Inflammatory macrophage treated with lipopolysaccharide for 1 hour (primary cell): ENCODE measurements around the gene SVOPL.
A peak's percentile ranks its signal among the peaks of the same experiment; 100 is the strongest.

Experiments used
- DNase-seq, 2 donors: peaks; one replicate each; pipeline ENCODE4 v3.0.0-alpha.2; 2020 to 2022

Gene SVOPL

DNA sequence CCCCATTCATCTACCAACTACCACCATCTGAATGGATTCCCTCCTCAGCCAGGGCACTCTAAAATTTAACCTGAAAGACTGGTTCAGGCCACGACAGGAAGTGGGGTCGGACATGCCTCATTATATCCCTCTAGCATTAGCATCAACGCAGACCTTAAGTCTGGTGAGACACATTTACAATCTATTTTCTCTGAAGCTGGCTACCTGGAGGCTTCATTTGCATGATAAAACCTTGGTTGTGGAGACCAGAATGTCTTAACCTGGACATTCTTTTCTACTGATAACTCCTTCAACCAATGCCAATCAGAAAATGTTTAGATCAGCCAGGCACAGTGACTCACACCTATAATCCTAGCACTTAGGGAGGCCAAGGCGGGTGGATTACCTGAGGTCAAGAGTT is 42.3 kb downstream of the SVOPL start:
- no peak for DNase-seq

DNA sequence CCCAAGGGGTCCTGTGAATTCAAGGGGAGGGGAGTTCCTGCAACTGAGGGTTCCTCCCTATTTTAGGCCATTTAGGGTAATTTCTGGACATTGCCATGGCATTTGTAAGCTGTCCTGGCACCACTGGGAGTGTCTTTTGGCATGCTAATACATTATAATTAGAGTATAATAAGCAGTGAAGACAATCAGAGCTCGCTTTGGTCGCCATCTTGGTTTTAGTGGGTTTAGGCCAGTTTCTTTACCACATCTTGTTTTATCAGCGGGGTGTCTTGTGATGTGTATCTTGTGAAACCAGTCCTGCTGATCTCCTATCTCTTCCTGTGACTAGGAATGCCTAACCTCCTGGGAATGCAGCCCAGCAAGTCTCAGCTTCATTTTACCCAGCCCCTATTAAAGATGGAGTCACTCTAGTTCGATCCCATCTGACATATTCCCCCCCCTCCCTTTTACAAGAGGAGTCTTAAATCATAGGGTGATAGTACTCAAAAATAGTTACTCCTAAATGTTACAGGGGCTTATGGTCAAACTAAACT is 43.2 kb downstream of the SVOPL start:
- no peak for DNase-seq

DNA sequence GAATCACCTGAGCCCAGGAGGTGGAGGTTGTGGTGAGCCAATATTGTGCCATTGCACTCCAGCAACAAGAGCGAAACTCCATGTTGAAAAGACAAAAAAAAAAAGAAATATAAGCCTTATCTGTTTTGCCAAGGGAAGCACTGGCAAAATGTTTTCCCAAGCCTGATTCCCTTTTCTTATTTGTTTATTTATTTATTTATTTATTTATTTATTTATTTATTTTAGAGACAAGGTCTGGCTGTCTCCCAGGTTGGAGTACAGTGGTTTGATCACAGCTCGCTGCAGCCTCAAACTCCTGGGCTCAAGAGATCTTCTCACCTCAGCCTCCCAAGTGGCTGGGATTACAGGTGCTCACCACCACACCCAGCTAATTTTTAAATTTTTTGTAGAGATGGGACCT is 44.2 kb downstream of the SVOPL start:
- no peak for DNase-seq

DNA sequence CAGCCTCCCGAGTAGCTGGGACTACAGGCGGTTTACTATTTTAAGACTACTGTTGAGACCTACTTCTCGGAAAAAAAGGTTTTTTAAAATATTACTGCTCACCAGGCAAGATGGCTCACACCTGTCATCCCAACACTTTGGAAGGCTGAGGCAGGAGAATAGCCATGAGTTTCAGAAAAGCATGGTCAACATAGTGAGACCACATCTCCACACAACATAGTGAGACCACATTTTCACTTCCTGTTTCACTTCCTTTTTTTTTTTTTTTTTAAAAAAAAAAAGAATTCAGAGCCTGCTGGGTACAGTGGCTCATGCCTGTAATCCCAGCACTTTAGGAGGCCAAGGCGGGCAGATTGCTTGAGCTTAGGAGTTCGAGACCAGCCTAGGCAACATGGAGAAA is 46.5 kb downstream of the SVOPL start:
- DNase-seq, result no peak

DNA sequence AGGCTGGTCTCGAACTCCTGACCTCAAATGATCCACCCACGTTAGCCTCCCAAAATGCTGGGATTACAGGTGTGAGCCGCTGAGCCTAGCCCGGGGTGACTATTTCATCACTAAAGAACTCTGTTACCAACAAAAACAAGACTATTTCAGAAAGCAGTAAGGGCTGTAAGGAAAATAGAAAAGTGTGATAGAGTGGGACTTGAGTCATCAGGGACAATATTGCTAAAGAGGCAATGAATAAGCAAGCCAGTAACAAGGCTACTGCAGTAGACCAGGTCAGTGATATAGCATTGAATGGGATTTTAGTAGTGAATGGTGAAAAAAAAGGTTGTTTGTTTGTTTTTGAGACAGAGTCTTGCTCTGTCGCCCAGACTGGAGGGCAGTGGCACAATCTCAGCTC is 51.7 kb downstream of the SVOPL start:
- no peak for DNase-seq

DNA sequence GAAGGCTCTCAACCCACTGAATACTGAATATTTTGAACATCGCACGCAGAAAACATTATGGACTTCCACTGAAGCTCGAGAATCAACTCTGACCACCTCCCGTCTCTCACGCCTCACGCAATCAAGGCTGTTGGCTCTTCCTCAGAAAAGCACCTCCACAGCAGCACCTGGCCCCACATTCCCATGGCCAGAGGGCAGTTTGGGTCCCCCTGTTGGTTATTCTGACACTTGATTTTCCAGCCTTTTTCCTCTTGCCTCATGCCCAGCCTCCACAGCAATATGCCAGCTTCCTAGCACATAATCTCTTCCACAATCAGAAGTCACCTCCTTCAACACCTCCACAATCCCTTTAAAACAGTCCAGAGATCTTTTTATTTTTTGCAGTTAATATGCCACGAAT is 55.9 kb downstream of the SVOPL start:
- DNase-seq, result no peak

DNA sequence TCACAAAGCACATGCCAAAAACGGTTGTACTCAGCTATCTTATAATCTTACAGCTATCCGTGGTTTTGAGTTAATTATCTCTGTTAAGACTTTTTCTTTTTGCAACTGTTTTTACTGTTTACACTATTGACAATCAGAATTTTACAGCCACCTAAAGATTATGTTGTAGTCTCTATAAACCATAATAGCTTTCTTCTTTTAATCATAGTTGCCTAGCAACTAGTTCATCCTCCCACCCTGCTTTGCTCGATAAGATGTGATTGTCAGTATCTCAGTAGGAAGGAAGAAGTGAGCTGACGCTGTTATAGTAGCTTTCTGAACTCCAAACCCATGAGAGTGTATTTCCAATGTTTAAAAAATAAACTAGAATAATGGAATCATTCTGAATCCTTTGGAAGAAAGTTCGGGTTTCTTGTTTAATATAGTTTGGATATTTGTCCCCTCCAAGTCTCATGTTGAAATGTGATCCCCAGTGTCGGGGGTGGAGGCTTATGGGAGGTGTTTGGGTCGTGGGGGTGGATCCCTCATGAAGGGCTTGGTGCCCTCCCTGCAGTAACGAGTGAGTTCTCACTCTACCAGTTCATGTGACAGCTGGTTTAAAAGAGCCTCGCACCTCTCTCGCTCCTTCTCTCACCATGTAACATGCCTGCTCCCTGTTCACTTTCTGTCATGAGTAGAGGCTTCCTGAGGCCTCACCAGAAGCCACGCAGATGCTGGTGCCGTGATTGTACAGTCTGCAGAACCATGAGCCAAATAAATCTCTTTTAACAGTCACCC is 68.1 kb downstream of the SVOPL start:
- DNase-seq, result no peak

DNA sequence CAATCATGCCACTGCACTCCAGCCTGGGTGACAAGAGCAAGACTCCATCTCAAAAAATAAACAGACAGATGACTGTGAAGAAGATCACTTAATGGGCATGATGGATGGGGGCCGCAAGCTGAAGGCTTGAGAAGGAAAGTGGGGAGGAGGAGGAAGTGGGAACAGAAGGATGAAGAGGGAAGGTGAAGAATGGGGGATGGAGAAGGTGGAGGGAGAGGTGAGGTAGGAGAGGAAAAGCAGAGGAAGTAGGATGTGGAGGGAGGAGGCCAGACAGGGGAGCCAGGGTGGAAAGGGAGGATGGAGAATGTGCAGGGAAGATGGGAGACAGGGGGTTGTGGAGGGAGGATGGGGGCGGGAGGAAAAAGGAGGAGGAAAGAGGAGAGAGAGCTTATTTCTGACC is 68.8 kb downstream of the SVOPL start:
- DNase-seq, result no peak

DNA sequence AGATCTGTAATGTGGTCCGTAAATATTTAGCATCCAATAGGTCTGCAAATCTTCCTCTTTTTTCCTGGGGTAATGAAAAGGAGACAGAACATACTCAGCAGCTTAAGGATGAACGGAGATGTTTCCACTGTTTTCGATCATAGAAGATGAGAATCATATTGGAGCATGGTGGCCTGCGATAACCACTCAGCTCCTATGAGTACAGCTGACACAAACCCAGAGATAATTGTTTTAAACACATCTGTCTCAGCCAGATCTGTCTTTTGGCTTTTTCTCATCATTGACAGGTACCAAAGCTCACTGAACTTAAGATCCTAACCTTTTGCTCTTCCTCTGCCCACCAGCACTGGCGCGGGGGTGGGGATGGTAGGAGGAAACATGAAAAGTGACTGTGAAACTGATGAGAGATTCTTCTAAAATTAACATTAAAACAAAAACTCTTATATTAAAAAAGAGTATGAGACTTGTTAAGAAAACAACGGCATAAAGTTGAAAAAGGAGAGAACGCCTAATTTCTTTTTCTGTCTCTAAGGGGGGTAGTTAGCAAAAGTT is 71.0 kb downstream of the SVOPL start:
- no peak for DNase-seq

DNA sequence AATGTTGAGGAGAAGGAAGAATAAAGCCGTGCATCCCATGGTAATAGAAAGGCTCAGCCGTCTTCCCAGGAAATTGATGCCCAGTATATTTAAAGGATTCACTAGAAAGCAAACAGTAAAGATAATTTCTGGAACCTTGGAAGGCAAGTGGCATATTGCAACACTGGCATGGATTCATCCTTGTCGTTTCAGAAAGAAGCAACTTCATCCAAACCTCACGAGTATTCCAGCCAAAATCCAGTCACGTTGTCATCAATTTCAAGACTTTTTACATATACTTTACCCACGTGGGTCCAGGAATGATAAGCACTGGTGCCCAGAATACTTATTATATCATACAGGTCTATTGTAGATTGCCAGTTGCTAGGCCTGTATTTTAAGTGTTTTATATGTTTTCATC is 73.8 kb downstream of the SVOPL start:
- no peak for DNase-seq

DNA sequence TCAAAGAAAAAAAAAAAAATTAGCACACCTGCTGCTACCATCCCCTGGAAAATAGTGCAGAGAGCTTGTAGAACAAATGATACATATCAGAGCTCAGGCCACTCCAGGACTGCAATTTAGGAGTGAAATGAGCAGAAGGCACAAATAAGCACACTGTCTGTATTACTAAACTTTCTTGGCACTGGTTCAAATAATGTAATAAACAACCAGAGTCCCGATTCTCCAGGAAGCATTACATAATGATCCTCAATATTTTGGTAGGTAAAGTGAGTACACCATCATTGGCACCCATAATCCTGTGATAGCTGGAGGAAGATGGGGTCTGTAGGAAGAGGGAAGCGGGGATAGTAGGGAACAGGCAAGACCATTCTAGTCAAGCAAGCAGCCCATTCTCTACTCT is 74.3 kb downstream of the SVOPL start:
- DNase-seq, result no peak

DNA sequence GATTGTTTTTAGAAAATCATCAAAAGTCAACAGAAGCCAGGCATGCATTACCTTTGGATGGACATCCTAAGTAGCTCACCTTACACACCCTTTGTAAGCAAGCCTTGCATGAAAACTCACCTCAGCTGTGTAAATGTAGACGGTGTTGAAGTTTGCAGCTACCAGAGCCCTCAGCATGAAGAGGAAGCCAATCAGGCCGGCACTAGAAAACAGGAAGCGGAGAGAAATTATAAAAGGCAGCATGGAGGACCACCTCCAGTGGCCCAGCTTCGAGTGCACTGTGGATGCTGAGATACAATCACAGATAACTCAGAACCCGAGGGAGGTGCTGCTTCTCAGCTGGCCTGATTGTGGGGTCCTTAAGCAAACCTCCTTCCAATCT is 75.3 kb downstream of the SVOPL start:
- DNase-seq, result no peak

DNA sequence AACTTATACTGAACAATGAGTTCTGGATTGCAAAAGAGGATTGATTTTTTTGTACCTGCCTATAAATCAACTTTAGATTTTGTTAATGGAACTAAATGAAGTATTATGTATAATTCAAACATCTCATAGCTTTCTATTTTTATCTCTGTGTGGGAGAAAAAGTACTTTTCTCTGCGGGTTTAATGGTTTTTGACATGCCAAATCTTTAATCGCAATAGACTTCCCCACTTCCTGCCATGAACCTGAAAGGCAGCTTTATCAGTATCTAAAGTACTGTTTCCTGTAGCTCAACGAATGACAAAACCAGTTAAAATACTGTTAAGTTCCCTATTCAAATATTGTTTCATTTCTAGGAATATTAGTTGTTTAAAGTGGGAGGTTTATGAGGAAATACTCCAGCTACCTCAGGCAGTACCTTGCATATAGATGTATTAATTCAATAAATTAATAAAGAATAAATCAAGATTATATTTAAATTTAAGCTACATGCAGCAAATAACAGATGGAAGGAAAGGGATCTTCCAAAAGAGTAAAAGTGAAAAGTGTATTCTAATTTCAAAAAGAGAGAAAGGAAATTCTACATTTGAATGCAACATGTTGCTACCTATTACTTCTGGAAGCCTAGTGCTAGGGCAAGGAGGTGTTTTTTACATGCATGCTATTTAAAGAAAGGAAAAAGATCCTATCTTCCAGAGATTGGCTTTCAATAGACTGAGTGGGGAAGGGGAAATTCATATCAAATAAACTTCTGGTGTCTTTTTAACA is 75.9 kb downstream of the SVOPL start:
- DNase-seq, result no peak

DNA sequence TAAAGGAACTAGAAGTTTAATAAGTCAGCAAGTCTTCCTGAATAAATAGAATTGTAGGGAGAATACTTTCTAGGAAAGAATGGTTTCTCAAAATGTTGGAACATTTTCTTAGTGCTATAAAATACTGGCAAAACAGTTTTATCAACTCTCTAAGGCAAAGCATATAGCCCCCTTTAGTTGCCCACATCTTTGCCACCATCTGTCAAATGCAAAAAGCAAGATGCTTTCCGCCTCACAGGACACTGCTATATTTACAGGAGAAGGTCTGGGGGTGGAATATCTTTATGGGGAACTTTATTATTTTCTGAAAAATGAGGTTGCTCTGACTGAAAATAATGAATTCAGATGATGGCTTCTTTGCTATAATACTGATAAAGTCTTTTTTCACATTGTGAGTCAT is 78.3 kb downstream of the SVOPL start:
- no peak for DNase-seq

DNA sequence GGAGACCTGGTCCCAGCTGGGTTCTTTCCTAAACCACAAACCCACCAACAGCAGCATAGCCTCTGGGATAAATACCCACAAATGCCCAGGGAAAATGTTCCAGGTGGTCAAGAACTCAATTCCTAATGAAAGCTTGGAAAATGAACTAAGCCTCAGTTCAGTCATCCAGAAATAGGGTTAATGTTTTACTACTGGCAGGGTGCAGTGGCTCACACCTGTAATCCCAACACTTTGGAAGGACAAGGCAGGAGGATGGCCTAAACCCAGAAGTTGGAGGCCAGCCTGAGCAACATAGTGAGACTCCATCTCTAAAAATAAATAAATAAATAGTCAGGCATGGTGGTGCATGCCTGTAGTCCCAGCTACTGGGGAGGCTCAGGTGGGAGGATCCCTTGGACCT is 82.2 kb downstream of the SVOPL start:
- DNase-seq, result no peak

DNA sequence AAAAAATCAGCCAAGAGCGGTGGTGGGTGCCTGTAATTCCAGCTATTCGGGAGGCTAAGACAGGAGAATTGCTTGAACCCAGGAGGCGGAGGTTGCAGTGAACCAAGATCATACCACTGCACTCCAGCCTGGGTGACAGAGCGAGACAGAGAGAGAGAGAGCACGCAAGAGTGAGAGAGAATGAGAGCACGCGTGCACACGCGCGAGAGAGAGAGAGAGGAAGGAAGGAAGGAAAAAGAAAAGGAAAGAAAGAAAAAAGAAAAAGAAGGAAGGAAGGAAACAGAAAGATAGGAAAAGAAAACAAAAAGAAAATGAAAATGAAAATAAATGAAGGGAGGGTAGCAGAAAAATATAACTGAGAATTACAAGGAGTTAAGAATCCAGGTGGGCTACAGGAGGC is 82.7 kb downstream of the SVOPL start:
- no peak for DNase-seq

DNA sequence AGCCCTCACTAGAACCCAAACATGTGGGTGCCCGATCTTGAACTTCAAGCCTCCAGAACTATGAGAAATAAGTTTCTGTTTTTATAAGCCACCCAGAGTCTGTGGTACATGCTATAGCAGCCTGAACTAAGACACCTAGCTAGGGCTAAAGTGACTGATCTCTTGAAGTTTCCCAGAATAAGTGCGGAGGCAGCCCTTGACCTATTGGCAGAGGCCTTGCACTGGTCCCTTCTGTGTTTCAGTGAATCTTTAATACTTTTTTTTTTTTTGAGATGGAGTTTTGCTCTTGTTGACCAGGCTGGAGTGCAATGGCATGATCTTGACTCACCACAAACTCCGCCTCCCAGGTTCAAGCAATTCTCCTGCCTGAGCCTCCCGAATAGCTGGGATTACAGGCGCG is 85.1 kb downstream of the SVOPL start:
- DNase-seq, result no peak

DNA sequence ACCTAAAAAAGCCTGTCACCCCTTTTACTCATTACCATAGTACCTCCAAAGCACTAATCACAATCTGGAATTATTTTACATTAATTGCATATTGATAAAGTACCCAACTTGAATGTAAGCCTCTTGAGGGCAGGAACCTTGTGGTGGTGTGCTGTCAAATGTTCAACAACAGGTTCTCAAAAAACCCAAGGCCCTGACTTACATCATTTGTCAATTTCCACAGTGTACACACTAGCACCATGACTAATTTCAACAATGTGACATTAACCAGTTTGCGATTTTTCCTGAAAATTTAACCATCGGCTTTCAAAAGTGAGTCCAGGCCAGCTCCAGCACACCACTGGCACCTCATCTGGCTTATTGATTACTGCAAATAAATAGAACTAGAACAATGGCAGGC is 87.5 kb downstream of the SVOPL start:
- no peak for DNase-seq

DNA sequence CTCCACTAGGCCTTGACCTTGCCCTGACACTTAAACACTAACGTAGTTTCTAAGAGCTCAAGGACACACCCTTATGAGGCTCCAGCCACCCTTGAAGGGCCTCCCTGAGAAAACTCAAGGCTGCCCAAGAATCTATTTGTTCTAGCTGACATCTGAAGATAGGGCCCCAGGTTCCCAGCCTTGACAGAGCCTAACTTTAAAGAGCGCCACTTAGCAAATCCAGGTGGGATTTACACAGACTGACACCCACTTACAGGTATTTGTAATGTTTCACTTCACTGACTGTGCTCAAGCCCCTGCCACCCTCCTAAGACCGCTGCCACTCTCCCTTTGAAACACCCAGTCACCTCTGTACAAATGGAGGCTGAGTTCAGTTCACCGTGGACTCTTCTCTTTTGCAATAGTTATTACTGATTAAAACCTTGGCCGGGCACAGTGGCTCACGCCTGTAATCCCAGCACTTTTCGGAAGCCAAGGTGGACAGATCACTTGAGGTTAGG is 90.4 kb downstream of the SVOPL start:
- no peak for DNase-seq

DNA sequence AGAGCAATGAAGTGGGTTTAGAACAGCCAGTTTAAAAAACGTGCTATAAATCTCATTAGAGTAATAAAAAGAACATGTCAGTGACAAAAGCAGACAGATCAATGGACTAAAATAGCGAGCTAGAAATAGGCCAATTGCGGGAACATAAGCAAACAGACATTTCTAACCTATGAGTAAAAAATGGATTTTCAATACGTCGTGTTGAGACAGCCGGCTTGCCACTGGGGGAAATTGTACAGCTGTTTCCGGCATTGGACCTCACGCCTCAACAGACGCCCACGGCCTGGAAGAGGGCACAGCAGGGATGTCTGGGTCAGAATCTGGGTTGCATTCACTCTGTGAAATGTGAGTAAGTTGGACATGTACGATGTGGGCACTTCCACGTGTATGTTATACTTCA is 92.9 kb downstream of the SVOPL start:
- DNase-seq, result peak; percentile 4 to 10

DNA sequence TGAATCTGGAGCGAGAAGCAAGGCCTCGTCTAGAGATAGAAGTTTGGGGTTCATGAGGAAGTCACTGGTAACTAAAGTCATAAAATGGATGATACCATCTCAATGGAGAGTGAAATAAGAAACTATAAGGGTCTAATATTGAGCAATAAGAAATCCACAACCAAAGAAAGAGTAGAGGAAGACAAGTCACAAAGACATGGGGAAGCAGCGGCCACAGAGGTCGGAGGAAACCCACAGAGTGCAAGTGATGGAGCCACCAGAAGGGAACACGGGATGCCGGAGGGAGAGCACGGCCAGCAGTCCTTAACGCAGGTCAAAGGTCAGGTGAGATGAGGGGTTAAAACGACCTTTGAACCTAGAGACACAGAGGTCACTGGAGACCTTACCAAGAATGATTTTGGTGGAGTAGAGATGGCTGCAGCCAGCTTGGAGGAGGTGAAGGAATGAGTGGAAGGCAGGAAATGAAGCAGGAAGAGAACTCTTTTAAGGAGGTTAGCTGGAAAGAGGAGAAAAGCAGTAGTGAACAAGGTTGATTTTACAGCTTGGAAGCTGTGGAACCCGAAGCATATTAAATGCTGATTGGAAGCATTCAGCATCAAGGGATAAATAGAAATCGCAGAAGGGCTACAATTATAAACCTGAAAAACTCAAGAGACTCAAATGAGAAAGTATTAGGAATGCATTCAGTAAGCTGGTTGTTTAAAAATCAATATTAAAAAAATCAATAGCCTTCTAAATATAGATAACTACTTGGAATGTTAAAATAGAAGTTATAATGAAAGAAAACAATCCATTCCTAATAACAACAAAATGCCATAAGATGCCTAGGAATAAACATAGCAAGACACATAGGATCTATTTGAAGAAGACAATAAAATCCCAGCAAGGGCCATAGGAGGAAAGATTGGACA is 93.7 kb downstream of the SVOPL start:
- no peak for DNase-seq

DNA sequence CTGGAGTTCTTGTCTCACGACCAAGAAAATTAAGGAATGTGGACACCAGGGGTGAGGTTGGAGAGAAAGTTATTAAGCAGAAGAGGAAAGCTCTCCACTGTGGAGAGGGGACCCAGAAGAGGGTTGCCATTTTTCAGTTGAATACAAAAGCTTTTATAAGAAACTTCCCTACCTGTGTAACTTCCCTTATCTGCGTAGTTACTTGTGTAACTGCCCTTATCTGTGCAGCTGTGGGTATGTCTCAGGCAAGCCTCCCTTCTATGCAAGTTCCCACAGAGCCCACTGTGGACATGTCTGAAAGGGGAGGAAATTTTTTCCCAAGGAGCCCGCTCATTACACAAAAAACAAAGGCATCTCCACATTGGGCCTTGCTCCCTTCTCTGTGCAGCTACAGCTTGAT is 94.9 kb downstream of the SVOPL start:
- no peak for DNase-seq
